H1 (cell line): ENCODE measurements around the gene LDLRAD1. TPM values are rescaled to one million over a fixed set of nuclear protein-coding genes. Genes with fewer than 3 reads are reported as not detected.
"Not testable (repeated sequence)": the region's sequence is repeated elsewhere in the genome, so short reads cannot be mapped to it uniquely, and the experiment has no call there.

ENCODE experiments used
- CTCF ChIA-PET: fragments of 300-600 bp; sonication (Branson Sonifier 250); formaldehyde crosslinking; loops from one replicate; lab custom pipeline; 2021; ENCODE audit not compliant: partially characterized antibody; lab: Charles Lee
- POLR2A ChIA-PET: fragments of 300-600 bp; sonication (Branson Sonifier 250); formaldehyde crosslinking; loops from one replicate; lab custom pipeline; 2021; ENCODE audit warnings: inconsistent platforms; ENCODE audit not compliant: partially characterized antibody; lab: Charles Lee
- DNase-seq, 2 experiments: peaks; one replicate each; pipeline versions ENCODE4 v3.0.0 to v3.0.0-alpha.2; 2010 to 2022; ENCODE audit warnings: low spot score in 2 of 2, low read depth in 1 of 2, mixed read lengths in 1 of 2
- FAIRE-seq: peaks from 2 replicates; lab custom pipeline; 2011; peaks lifted over from hg19 to GRCh38; lab: Jason Lieb, UNC
- H2AFZ ChIP-seq: 2 replicates; pipeline ENCODE4 v1.8.1; 2012; ENCODE audit warnings: low read length, inconsistent platforms
- H2AK5ac ChIP-seq: 2 replicates; pipeline ENCODE4 v1.6.1; 2013; ENCODE audit warnings: low read depth, low read length
- H2BK120ac ChIP-seq: replicated peaks from 2 replicates; pipeline ENCODE3; 2013; ENCODE audit warnings: low read depth, low read length, inconsistent platforms
- H2BK12ac ChIP-seq: 2 replicates; pipeline ENCODE4 v1.6.1; 2013; ENCODE audit warnings: low read depth, low read length
- H2BK15ac ChIP-seq: 2 replicates; pipeline ENCODE4 v1.6.1; 2013; ENCODE audit warnings: low read length
- H2BK20ac ChIP-seq: 2 replicates; pipeline ENCODE4 v1.6.1; 2013; ENCODE audit warnings: low read length
- H2BK5ac ChIP-seq: 2 replicates; pipeline ENCODE4 v1.6.1; 2013; ENCODE audit warnings: low read depth, low read length
- H3K14ac ChIP-seq: 2 replicates; pipeline ENCODE4 v1.6.1; 2013; ENCODE audit warnings: inconsistent platforms; ENCODE audit not compliant: insufficient read length
- H3K18ac ChIP-seq: 2 replicates; pipeline ENCODE4 v1.6.1; 2013; ENCODE audit warnings: low read length; ENCODE audit errors: extremely low read depth
- H3K23ac ChIP-seq: 2 replicates; pipeline ENCODE4 v1.6.1; 2013; ENCODE audit warnings: inconsistent platforms; ENCODE audit not compliant: insufficient read length
- H3K23me2 ChIP-seq: 2 replicates; pipeline ENCODE4 v1.6.1; 2013; ENCODE audit warnings: low read depth, low read length
- H3K27ac ChIP-seq: 2 replicates; pipeline ENCODE4 v1.6.1; 2011; ENCODE audit warnings: low read depth, low read length, inconsistent platforms
- H3K27me3 ChIP-seq, 4 experiments: replicated peaks in 1 of 4; 1 replicate in 1 of 4; 2 replicates in 3 of 4; pipeline versions ENCODE4 v1.6.1 to v1.8.1; 2011 to 2013; ENCODE audit warnings: low read length in 3 of 4, mild to moderate bottlenecking in 3 of 4, inconsistent platforms in 2 of 4, mixed read lengths in 2 of 4, moderate library complexity in 1 of 4; ENCODE audit not compliant: control insufficient read depth in 3 of 4, insufficient read depth in 3 of 4; ENCODE audit errors: extremely low read depth in 1 of 4
- H3K36me3 ChIP-seq, 4 experiments: 2 replicates each; pipeline versions ENCODE4 v1.6.1 to v1.8.1; 2011 to 2013; ENCODE audit warnings: mild to moderate bottlenecking in 4 of 4, low read length in 3 of 4, moderate library complexity in 2 of 4, control low read depth in 1 of 4, inconsistent platforms in 1 of 4; ENCODE audit not compliant: insufficient read depth in 4 of 4, control insufficient read depth in 2 of 4
- H3K4ac ChIP-seq: replicated peaks from 2 replicates; pipeline ENCODE3; 2013; ENCODE audit warnings: low read length, low read depth, mixed read lengths, inconsistent platforms; ENCODE audit not compliant: insufficient read length
- H3K4me1 ChIP-seq, 4 experiments: replicated peaks in 1 of 4; 1 replicate in 1 of 4; 2 replicates in 3 of 4; pipeline versions ENCODE4 v1.6.1 to v1.8.1; 2011 to 2013; ENCODE audit warnings: low read length in 3 of 4, inconsistent platforms in 2 of 4, mixed read lengths in 1 of 4; ENCODE audit not compliant: insufficient read depth in 4 of 4, control insufficient read depth in 3 of 4
- H3K4me2 ChIP-seq, 2 experiments: 2 replicates each; pipeline versions ENCODE4 v1.6.1 to v1.8.1; 2011 to 2013; ENCODE audit warnings: low read depth in 2 of 2, low read length in 2 of 2, control low read depth in 1 of 2, inconsistent platforms in 1 of 2, mild to moderate bottlenecking in 1 of 2; ENCODE audit not compliant: insufficient read depth in 1 of 2
- H3K4me3 ChIP-seq, 4 experiments: fragments of 200-600, 300-600 bp in 1 of 4; sonication (generic), shearing (Covaris generic), sonication (Bioruptor Twin) in 1 of 4; 2 replicates each; pipeline versions ENCODE4 v1.5.1 to v1.8.1; 2011 to 2016; ENCODE audit warnings: low read length in 4 of 4, low read depth in 3 of 4, control low read depth in 2 of 4, inconsistent platforms in 2 of 4, mild to moderate bottlenecking in 2 of 4, mixed read lengths in 1 of 4, moderate library complexity in 1 of 4; ENCODE audit not compliant: insufficient read depth in 2 of 4; ENCODE audit errors: extremely low read depth in 1 of 4
- H3K56ac ChIP-seq: replicated peaks from 2 replicates; pipeline ENCODE3; 2013; ENCODE audit warnings: low read depth, mild to moderate bottlenecking, mixed read lengths, low read length, inconsistent platforms; ENCODE audit not compliant: insufficient read length
- H3K79me1 ChIP-seq: 2 replicates; pipeline ENCODE4 v1.6.1; 2013; ENCODE audit warnings: low read depth, low read length, control low read depth
- H3K79me2 ChIP-seq, 2 experiments: 2 replicates each; pipeline versions ENCODE4 v1.6.1 to v1.8.1; 2012 to 2013; ENCODE audit warnings: low read length in 2 of 2, mild to moderate bottlenecking in 2 of 2, inconsistent platforms in 1 of 2; ENCODE audit not compliant: insufficient read depth in 2 of 2, control insufficient read depth in 1 of 2
- H3K9ac ChIP-seq, 4 experiments: replicated peaks in 1 of 4; 1 replicate in 1 of 4; 2 replicates in 3 of 4; pipeline versions ENCODE4 v1.6.1 to v1.8.1; 2011 to 2013; ENCODE audit warnings: low read depth in 3 of 4, low read length in 3 of 4, control low read depth in 2 of 4, mild to moderate bottlenecking in 2 of 4, moderate library complexity in 2 of 4, inconsistent platforms in 1 of 4; ENCODE audit errors: extremely low read depth in 1 of 4
- H3K9me3 ChIP-seq, 2 experiments: 2 replicates each; pipeline versions ENCODE4 v1.6.1 to v1.8.1; 2012 to 2013; ENCODE audit warnings: mild to moderate bottlenecking in 2 of 2, moderate library complexity in 2 of 2, control low read depth in 1 of 2, inconsistent platforms in 1 of 2, low read depth in 1 of 2, low read length in 1 of 2, mixed read lengths in 1 of 2; ENCODE audit not compliant: insufficient read depth in 2 of 2
- H4K20me1 ChIP-seq, 2 experiments: replicated peaks in 1 of 2; 2 replicates each; pipeline versions ENCODE3 to v1.8.1; 2011 to 2013; ENCODE audit warnings: inconsistent platforms in 2 of 2, low read length in 2 of 2, mild to moderate bottlenecking in 1 of 2; ENCODE audit not compliant: insufficient read depth in 2 of 2, control insufficient read depth in 1 of 2
- H4K5ac ChIP-seq: 2 replicates; pipeline ENCODE4 v1.6.1; 2013; ENCODE audit warnings: low read length, low read depth, mixed read lengths, inconsistent platforms; ENCODE audit not compliant: insufficient read length
- H4K8ac ChIP-seq: 2 replicates; pipeline ENCODE4 v1.8.0; 2013; ENCODE audit warnings: mild to moderate bottlenecking, moderate library complexity, low read length, inconsistent platforms; ENCODE audit not compliant: insufficient read depth; ENCODE audit errors: extremely low read depth
- H4K91ac ChIP-seq: replicated peaks from 2 replicates; pipeline ENCODE3; 2013; ENCODE audit warnings: low read length, mixed read lengths, inconsistent platforms; ENCODE audit not compliant: insufficient read length
- HDAC6 ChIP-seq: IDR thresholded peaks from one replicate; pipeline ENCODE4 v1.7.1; 2012; ENCODE audit warnings: low read depth, mild to moderate bottlenecking, inconsistent platforms, low read length, moderate library complexity
- POLR2A ChIP-seq, 2 experiments: IDR thresholded peaks; 1 replicate in 1 of 2; 2 replicates in 1 of 2; pipeline ENCODE4 v1.6.1; 2011; ENCODE audit warnings: low read depth in 2 of 2, low read length in 2 of 2, mild to moderate bottlenecking in 2 of 2; ENCODE audit errors: control extremely low read depth in 1 of 2
- SP1 ChIP-seq: IDR thresholded peaks from 2 replicates; pipeline ENCODE4 v1.6.1; 2011; ENCODE audit warnings: low read depth, low read length
- whole genome bisulfite sequencing, 2 experiments: shearing (Covaris generic) in 1 of 2; methylation state at CpG; one replicate each; pipeline versions ENCODE4 v1.1.6 to v1.1.7; 2013 to 2015; ENCODE audit warnings: low lambda C conversion rate in 2 of 2, mixed read lengths in 2 of 2, inconsistent platforms in 1 of 2, low coverage in 1 of 2, missing lambda C conversion rate in 1 of 2; ENCODE audit not compliant: insufficient replicate concordance in 2 of 2, insufficient coverage in 1 of 2, insufficient read length in 1 of 2; ENCODE audit errors: extremely low coverage in 1 of 2, missing lambda C conversion rate in 1 of 2; 5-methylcytosine and 5-hydroxymethylcytosine counted together
- polyA plus RNA-seq, 7 experiments: library from polyadenylated mRNA; depleted of rRNA in 3 of 7; stranded (reverse) in 5 of 7; unstranded in 2 of 7; fragments of >200 nt in 5 of 7; fragments of 200-250 nt in 2 of 7; gene quantifications; 1 replicate in 5 of 7; 2 replicates in 1 of 7; 4 replicates in 1 of 7; pipeline versions ENCODE4 v1.2.1 to v1.2.3, GENCODE V29; 2011 to 2013; ENCODE audit warnings: missing spikeins in 2 of 7, mixed read lengths in 2 of 7
- total RNA-seq: library from RNA; stranded (reverse); fragmentation: NEBNext Ultra II Directional; extraction: Animal tissue kit (Norgen Biotek cat#: 25700); gene quantifications from 2 replicates; pipeline ENCODE4 v1.2.1, GENCODE V29; 2021

LDLRAD1 gene
- total and polyA plus RNA-seq, 2 of the 8 experiments (the other 6 are each of a cell fraction or from before 2014, with no cell fraction given): not detected

DNA sequence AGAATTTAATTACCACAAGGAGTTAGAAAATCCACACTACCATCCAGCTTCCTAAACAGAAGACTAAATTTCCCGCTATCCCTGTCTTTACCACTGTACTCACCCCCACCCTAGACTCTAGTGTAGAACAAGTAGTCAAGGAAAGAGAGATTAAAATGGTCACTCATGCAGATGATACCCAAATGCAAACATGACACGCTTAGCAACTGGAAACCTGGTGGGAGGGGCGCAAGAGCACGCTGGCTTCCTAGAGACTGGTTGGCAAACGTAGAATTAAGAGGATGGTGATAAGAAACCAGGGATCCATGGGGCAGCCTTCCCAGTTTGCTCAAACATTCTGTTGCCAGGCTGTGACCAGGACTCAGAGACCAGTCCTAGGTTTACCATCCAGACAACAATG lies 9.9 kb upstream of the LDLRAD1 start (continued):
- TF ChIP-seq SP1 (no peak), HDAC6 (no peak), POLR2A (IDR thresholded peaks at IDR 0.05; ENCODE audit: control extremely low read depth in 1 of 2, low read depth in 2 of 2, low read length in 2 of 2) (no peak)

DNA sequence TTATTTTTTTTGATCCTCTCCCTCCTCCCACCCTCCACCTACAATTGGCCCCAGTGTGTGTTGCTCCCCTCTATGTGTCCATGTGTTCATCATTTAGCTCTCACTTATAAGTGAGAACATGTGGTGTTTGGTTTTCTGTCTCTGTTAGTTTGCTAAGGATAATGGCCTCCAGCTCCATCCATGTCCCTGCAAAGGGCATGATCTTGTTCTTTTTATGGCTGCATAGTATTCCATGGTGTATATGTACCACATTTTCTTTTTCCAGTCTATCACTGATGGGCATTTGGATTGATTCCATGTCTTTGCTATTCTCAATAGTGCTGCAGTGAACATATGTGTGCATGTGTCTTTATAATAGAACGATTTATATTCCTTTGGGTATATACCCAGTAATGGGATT lies 6.8 kb upstream of the LDLRAD1 start:
- H3K56ac ChIP-seq, H2BK20ac ChIP-seq, H3K36me3 ChIP-seq, H3K14ac ChIP-seq, H3K23me2 ChIP-seq, POLR2A ChIA-PET, FAIRE-seq, H4K91ac ChIP-seq, H4K5ac ChIP-seq, H3K79me1 ChIP-seq, H3K23ac ChIP-seq, H3K4me2 ChIP-seq, H2BK5ac ChIP-seq, H3K18ac ChIP-seq, H2BK12ac ChIP-seq, H3K79me2 ChIP-seq, H3K27me3 ChIP-seq, H2BK120ac ChIP-seq, H3K9ac ChIP-seq, H4K8ac ChIP-seq, H3K9me3 ChIP-seq, H2BK15ac ChIP-seq, H3K27ac ChIP-seq, H3K4me1 ChIP-seq, H3K4ac ChIP-seq, DNase-seq, H2AK5ac ChIP-seq, H3K4me3 ChIP-seq, H4K20me1 ChIP-seq, H2AFZ ChIP-seq: not testable (repeated sequence)
- CTCF ChIA-PET: interaction anchor here (1.0 kb wide), 1 partner anchor 13 kb away, joined by 3 read pairs; no protein-coding TSS in a partner anchor
- 72% methylated on average over 1 of the region's 1 CpG; no CpG with 5 or more reads in 1 of the 2 experiments for WGBS, 2 experiments
